ENCODE results near the gene TIMP1.

DNA sequence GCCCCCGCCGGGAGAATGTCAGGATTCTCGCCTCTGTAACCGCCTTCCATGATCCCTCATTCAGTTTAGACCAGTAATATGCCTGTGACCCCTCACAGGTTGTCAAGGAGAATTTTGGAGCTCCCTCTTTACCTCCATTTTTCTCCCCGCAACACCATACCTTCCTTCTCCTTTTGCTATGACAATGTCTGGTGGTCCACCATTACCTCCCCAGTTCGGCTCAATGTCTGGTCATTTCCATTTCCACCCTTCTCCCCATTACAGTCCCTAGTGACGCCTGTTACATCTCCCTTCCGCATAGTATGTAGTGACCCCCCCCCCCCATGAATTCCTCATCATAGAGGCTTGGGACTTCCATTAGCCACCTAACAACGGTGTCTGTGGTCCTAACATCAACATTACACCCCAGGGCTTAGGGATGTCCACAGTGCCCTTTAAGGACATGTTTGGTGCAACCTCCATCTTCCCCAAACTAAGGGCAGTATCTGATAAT is 20.5 kb upstream of the TIMP1 start:
- TF ChIP-seq POLR2AphosphoS5 (IDR thresholded peaks at IDR 0.05) = no peak
- no peak for TF ChIP-seq CTCF (IDR thresholded peaks at IDR 0.05; ENCODE audit: poor library complexity, severe bottlenecking)
- TF ChIP-seq TAF1 (IDR thresholded peaks at IDR 0.05; ENCODE audit: low read depth) = no peak
- TF ChIP-seq REST (IDR thresholded peaks at IDR 0.05; ENCODE audit: borderline replicate concordance) = no peak
- no peak for TF ChIP-seq EP300 (conservative IDR thresholded peaks at IDR 0.05; ENCODE audit: poor library complexity, severe bottlenecking)
- no peak for TF ChIP-seq EZH2 (IDR thresholded peaks at IDR 0.05; ENCODE audit: borderline replicate concordance, insufficient read depth, low read length, poor library complexity, severe bottlenecking)
